Immature natural killer cell (primary cell): ENCODE results near the gene CALML4. TPM values are rescaled to one million over a fixed set of nuclear protein-coding genes. Genes with fewer than 3 reads are reported as not detected.
A peak's percentile ranks its signal among the peaks of the same experiment; 100 is the strongest.
"Not testable (repeated sequence)": the region's sequence is repeated elsewhere in the genome, so short reads cannot be mapped to it uniquely, and the experiment has no call there.

ENCODE experiments used
- DNase-seq, 3 donors: peaks; one replicate each; pipeline ENCODE4 v3.0.0; 2022; ENCODE audit warnings: mixed read lengths in 1 of 3
- H3K27ac Mint-ChIP-seq, 6 donors: one replicate each; pipeline ENCODE4 v1.8.0; 2020; ENCODE audit warnings: mixed read lengths in 6 of 6, mild to moderate bottlenecking in 5 of 6, inconsistent platforms in 4 of 6, moderate library complexity in 3 of 6
- H3K27me3 Mint-ChIP-seq, 3 donors: one replicate each; pipeline ENCODE4 v1.8.0; 2020 to 2021; ENCODE audit warnings: low read depth in 3 of 3, mild to moderate bottlenecking in 3 of 3, mixed read lengths in 3 of 3, moderate library complexity in 3 of 3, inconsistent platforms in 1 of 3
- H3K36me3 Mint-ChIP-seq, 3 donors: one replicate each; pipeline ENCODE4 v1.8.0; 2020; ENCODE audit warnings: mixed read lengths in 3 of 3, inconsistent platforms in 2 of 3, mild to moderate bottlenecking in 2 of 3
- H3K4me1 Mint-ChIP-seq, 2 donors: one replicate each; pipeline ENCODE4 v1.8.0; 2020; ENCODE audit warnings: inconsistent platforms in 2 of 2, mild to moderate bottlenecking in 2 of 2, mixed read lengths in 2 of 2, moderate library complexity in 1 of 2
- H3K4me3 Mint-ChIP-seq, 5 donors: one replicate each; pipeline ENCODE4 v1.8.0; 2020; ENCODE audit warnings: mild to moderate bottlenecking in 5 of 5, mixed read lengths in 5 of 5, inconsistent platforms in 3 of 5, moderate library complexity in 3 of 5
- H3K9me3 Mint-ChIP-seq, 6 donors: one replicate each; pipeline ENCODE4 v1.8.0; 2020; ENCODE audit warnings: mild to moderate bottlenecking in 6 of 6, mixed read lengths in 6 of 6, inconsistent platforms in 4 of 6, moderate library complexity in 3 of 6
- polyA plus RNA-seq, 3 donors: library from polyadenylated mRNA; unstranded; fragments of 300-500 nt; fragmentation: Illumina TruSeq; gene quantifications; one replicate each; pipeline ENCODE4 v1.2.3, GENCODE V29; 2021

Gene CALML4
- polyA plus RNA-seq, 3 donors from 2014 or later: 0.37 to 4.2 TPM; not detected in 1

GRCh38 chr15:68220489-68220888 lies 15.4 kb upstream of the CALML4 start:
- Mint-ChIP-seq H3K4me3 (no peak overlapping the region), H3K9me3 (no peaks in the 10 kb centered on the region)

GRCh38 chr15:68218847-68219798 lies 14.0 kb upstream of the CALML4 start:
- Mint-ChIP-seq H3K36me3 (peaks cover 0 to 11% (median 4%) of the 10 kb centered on the region in 3 donors), H3K27ac (peak overlapping the region in 1 of 6 donors; percentile 40), H3K4me1 (no peaks in the 10 kb centered on the region), H3K4me3 (no peak overlapping the region), H3K27me3 (peaks cover 0 to under 1% (median 0%) of the 10 kb centered on the region in 3 donors), H3K9me3 (no peaks in the 10 kb centered on the region)
- DNase-seq: no peak

More at GRCh38 chr15:68220489-68220888, 15.4 kb upstream of the CALML4 start:
- Mint-ChIP-seq H3K36me3 (peaks cover 0 to 11% (median 4%) of the 10 kb centered on the region in 3 donors), H3K27me3 (no peaks in the 10 kb centered on the region), H3K27ac (no peak overlapping the region), H3K4me1 (peaks cover 8 to 9% of the 10 kb centered on the region in 2 donors)
- DNase-seq: no peak

GRCh38 chr15:68218331-68218730 lies 13.2 kb upstream of the CALML4 start:
- DNase-seq: no peak
- Mint-ChIP-seq H3K27me3 (peaks cover 0 to 2% (median 0%) of the 10 kb centered on the region in 3 donors), H3K9me3 (no peaks in the 10 kb centered on the region), H3K27ac (no peak overlapping the region), H3K4me1 (no peaks in the 10 kb centered on the region), H3K36me3 (peaks cover 0 to 11% (median 4%) of the 10 kb centered on the region in 3 donors), H3K4me3 (no peak overlapping the region)

DNA sequence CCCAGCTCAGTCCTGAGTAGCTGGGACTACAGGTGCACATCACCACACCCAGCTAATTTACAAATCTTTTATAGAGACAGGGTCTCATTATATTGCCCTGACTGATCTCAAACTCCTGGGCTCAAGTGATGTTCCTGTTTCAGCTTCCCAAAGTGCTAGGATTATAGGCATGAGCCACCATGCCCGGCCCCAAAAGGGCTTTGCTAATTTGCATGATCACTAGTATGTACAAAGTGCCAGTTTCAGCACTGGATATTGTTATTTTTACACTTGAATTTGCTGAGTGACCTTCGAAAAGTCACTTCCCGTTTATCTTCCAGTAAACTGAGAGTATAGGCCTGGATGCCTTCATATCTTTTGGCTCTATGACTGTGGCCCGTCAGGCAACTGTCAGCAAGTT lies 12.2 kb upstream of the CALML4 start:
- no peak for DNase-seq
- H3K36me3 Mint-ChIP-seq: peaks cover 0 to 11% (median 4%) of the 10 kb centered on the region in 3 donors
- H3K4me3 Mint-ChIP-seq: no peak overlapping the region
- no peak overlapping the region for H3K27ac Mint-ChIP-seq
- H3K4me1 Mint-ChIP-seq: no peaks in the 10 kb centered on the region
- H3K9me3 Mint-ChIP-seq: no peaks in the 10 kb centered on the region
- peaks cover 0 to 2% (median 0%) of the 10 kb centered on the region in 3 donors for H3K27me3 Mint-ChIP-seq

DNA sequence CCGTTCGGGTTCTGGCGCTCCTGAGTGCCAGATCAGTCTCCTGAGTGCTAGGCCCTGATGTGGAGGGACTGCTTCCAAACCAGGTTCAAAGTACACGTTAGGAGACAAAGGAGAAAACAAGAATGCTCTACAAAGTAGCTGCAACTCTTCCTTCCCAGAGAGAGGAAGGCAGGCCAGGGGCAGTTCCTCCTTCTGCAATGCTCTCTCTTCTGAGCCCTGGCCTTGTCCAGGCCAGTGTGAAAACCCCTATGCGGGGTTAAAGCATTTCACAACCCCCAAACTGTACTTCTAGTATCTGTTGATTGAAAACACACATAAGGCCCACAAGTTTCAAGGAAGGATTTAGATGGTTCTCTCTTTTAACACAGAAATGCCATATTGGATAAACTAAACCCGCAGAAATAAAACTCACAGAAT lies 9.7 kb upstream of the CALML4 start:
- no peak overlapping the region for H3K4me3 Mint-ChIP-seq
- H3K36me3 Mint-ChIP-seq: peaks cover 0 to 11% (median 4%) of the 10 kb centered on the region in 3 donors
- no peak overlapping the region for H3K27ac Mint-ChIP-seq
- peaks cover under 1% of the 10 kb centered on the region in 2 donors for H3K4me1 Mint-ChIP-seq
- DNase-seq: no peak
- H3K27me3 Mint-ChIP-seq: peaks cover 0 to 2% (median 2%) of the 10 kb centered on the region in 3 donors
- H3K9me3 Mint-ChIP-seq: no peaks in the 10 kb centered on the region

- H3K27me3 Mint-ChIP-seq: peaks cover 0 to 2% (median 2%) of the 10 kb centered on the region in 3 donors
- no peaks in the 10 kb centered on the region for H3K9me3 Mint-ChIP-seq
- peaks cover 0 to 11% (median 4%) of the 10 kb centered on the region in 3 donors for H3K36me3 Mint-ChIP-seq
- H3K27ac Mint-ChIP-seq: no peak overlapping the region
- H3K4me1 Mint-ChIP-seq: peaks cover 2 to 5% of the 10 kb centered on the region in 2 donors
- DNase-seq: no peak
- H3K4me3 Mint-ChIP-seq: no peak overlapping the region
Observed at GRCh38 chr15:68213991-68214837, 9.1 kb upstream of the CALML4 start.

DNA sequence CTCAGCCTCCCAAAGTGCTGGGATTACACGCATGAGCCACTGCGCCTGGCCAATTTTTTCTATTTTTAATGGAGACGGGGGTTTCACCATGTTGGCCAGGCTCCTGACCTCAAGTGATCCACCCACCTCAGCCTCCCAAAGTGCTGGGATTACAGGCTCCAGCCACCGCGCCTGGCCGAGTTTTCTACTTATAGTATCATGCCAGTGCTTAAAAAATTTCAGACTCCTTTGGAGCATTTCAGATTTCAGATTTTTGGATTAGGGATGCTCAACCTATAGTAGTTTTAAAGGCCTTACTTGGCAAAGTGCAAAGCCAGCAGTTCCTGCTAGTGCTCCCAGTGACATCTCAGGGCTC lies 8.3 kb upstream of the CALML4 start:
- H3K4me1 Mint-ChIP-seq, H3K9me3 Mint-ChIP-seq, H3K36me3 Mint-ChIP-seq, DNase-seq, H3K27me3 Mint-ChIP-seq, H3K4me3 Mint-ChIP-seq, H3K27ac Mint-ChIP-seq: not testable (repeated sequence)

DNA sequence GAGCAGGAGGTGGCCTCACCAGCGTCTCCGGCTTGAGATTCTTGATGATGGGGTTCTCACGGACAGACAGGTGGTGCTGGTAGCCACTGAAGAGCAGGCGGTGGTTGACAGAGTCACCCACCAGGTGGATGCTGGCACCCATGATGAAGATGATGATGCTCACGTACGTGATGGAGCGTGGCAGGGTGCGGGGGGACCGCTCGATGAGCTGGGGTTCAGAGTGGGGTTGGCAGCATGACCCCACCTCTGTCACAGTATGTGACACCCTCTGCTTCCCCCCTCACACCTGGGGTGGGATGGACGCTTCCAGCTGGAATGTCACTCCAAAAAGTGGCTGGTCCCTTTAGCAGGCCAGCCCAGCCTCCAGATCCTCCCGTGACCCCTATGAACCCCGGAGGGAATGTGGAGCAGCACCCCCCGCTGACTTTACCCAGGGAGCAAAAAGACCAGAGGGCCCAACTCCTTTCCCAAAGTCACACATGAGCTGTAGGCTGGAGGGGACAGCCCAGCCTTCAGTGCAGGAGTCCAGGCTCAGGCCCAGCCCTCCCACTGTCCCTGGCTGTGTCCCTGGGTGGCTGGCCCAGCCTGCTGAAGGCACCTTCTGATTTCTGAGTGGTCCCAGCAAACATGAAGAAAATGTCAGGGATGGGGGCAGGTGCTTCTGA lies 6.7 kb upstream of the CALML4 start:
- H3K36me3 Mint-ChIP-seq: peaks cover 0 to 4% (median 0%) of the 10 kb centered on the region in 3 donors
- no peak overlapping the region for H3K4me3 Mint-ChIP-seq
- DNase-seq: no peak
- no peak overlapping the region for H3K27ac Mint-ChIP-seq
- peaks cover 2 to 5% of the 10 kb centered on the region in 2 donors for H3K4me1 Mint-ChIP-seq
- no peaks in the 10 kb centered on the region for H3K9me3 Mint-ChIP-seq
- H3K27me3 Mint-ChIP-seq: peaks cover 0 to 2% (median 2%) of the 10 kb centered on the region in 3 donors

DNA sequence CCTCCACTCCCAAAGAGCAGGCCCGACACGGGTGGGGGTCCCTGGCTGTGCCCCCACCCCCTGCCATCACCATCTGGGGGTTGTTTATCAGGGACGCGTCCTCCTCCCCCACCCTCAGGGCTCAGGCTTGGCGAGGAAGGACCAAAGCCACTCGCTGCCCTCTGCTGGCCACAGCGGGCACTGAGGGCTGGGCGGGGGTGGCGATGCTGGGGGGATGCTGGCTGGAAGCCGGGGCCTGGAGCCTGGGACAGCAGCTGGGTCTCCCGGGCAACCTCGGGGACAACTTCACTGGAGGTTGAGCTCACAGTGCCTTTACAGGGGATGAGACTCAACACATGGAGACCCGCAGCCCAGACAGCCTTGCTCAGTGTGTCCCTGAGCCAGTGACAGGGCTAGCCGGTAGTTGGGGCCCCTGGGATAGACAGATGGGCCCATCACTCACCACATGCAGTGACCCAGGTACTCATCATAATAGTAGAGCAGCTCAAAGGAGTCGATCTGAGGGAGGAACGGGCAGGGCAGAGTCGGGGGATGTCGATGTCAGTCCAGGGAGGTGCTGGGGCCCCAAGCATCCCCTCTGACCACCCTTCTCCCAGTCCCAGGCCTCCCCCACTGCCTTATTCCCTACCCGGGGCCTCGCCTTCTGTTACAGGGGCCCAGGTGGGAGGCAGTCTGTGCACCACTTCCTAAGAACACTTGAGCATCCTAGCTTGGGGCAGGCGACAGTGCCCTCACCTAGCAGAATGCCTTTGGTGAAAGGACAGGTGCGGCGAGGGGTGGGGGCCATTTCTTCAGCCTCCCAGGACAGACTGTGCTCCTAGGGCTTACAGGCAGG lies 5.9 kb upstream of the CALML4 start:
- H3K4me1 Mint-ChIP-seq: peaks cover 2 to 5% of the 10 kb centered on the region in 2 donors
- no peak overlapping the region for H3K4me3 Mint-ChIP-seq

GRCh38 chr15:68210409-68210756 lies 5.3 kb upstream of the CALML4 start:
- peaks cover 0 to 2% (median 2%) of the 10 kb centered on the region in 3 donors for H3K27me3 Mint-ChIP-seq
- H3K27ac Mint-ChIP-seq: no peak overlapping the region
- no peak for DNase-seq
- H3K4me1 Mint-ChIP-seq: peaks cover 3 to 5% of the 10 kb centered on the region in 2 donors
- H3K4me3 Mint-ChIP-seq: no peak overlapping the region
- no peaks in the 10 kb centered on the region for H3K9me3 Mint-ChIP-seq
- no peaks in the 10 kb centered on the region for H3K36me3 Mint-ChIP-seq

More for the DNA sequence above, 5.9 kb upstream of the CALML4 start:
- Mint-ChIP-seq H3K9me3 (no peaks in the 10 kb centered on the region), H3K27me3 (peaks cover 0 to 2% (median 2%) of the 10 kb centered on the region in 3 donors), H3K36me3 (peaks cover 0 to under 1% (median 0%) of the 10 kb centered on the region in 3 donors), H3K27ac (no peak overlapping the region)
- peak; percentile 15 to 28 (median 24) for DNase-seq

DNA sequence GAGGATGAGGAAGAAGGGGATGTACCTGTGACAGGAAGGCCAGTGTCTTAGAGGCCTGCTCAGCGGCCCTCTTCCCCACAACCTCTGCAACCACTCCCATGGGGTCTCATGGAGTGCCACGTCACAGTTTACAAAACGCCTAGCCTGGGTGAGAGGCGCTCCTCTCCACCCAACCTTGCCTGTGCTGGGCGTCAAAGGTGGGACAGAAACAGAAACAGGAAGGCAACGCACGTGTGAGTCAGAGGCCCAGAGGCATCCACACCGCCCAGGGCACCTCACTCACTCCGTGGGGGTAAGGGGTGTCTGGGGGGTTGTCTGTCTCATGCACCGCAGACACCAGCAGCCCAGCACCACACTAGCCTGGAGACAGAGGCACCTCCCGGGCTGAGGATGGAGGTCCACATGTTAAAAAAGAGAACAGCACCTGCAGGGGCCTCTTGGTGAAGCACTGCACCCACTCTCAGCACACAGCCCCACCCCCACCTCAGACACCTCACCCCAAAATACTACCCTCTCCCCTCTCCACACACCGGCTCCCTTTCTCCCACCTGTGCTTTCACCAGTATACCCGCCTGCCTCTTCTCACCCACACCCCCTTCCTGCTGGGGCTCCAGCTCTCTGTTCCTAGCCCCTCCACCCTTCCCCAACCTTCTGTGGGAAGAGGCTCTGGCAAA lies 4.7 kb upstream of the CALML4 start:
- DNase-seq: no peak
- no peaks in the 10 kb centered on the region for H3K36me3 Mint-ChIP-seq
- H3K9me3 Mint-ChIP-seq: no peaks in the 10 kb centered on the region
- peaks cover 0 to 2% (median 2%) of the 10 kb centered on the region in 3 donors for H3K27me3 Mint-ChIP-seq
- H3K4me3 Mint-ChIP-seq: no peak overlapping the region
- H3K4me1 Mint-ChIP-seq: peaks cover 3 to 5% of the 10 kb centered on the region in 2 donors
- peak overlapping the region in 3 of 6 donors; percentile 40 to 64 (median 61) for H3K27ac Mint-ChIP-seq

DNA sequence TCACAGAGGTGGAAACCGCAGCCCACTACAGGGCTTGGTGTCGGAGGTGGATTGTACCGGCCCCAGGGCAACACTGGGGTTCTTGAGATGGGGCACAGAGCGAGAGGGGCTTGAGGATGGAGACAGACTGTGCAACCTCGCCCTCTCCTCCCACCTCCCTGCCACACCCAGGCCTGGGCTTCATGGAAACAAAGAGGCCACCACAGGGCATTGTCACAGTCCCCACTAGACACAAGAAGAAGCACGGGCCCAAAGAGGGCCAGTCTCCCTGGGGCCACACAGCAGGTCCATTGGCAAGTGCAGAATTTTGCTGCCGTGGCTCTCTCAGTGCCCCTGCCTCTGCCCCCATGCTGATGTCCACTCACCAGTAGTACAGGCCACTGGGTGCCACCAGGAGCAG lies 4.1 kb upstream of the CALML4 start:
- Mint-ChIP-seq H3K27me3 (peaks cover 0 to 2% (median 2%) of the 10 kb centered on the region in 3 donors), H3K4me3 (no peak overlapping the region)

More for the DNA sequence above, 4.1 kb upstream of the CALML4 start:
- Mint-ChIP-seq H3K4me1 (peaks cover 3 to 5% of the 10 kb centered on the region in 2 donors), H3K9me3 (no peaks in the 10 kb centered on the region), H3K27ac (no peak overlapping the region), H3K36me3 (no peaks in the 10 kb centered on the region)
- DNase-seq: no peak
